Astrocyte (in vitro differentiated cells and primary cell): ENCODE measurements around the gene GDF7. TPM values are rescaled to one million over a fixed set of nuclear protein-coding genes. Genes with fewer than 3 reads are reported as not detected.

Experiments
- DNase-seq: peaks from one replicate; pipeline ENCODE4 v3.0.0-alpha.2; 2010; ENCODE audit warnings: low read depth
- FAIRE-seq: peaks from 2 replicates; lab custom pipeline; 2011; peaks lifted over from hg19 to GRCh38; lab: Jason Lieb, UNC
- H2AFZ ChIP-seq: 2 replicates; pipeline ENCODE4 v1.6.0; 2012; ENCODE audit warnings: low read depth, low read length, inconsistent platforms
- H3K27ac ChIP-seq: 2 replicates; pipeline ENCODE4 v1.5.1; 2011; ENCODE audit warnings: low read depth, low read length, inconsistent platforms
- H3K27me3 ChIP-seq: 2 replicates; pipeline ENCODE4 v1.6.0; 2011; ENCODE audit warnings: low read length, inconsistent platforms; ENCODE audit not compliant: insufficient read depth
- H3K36me3 ChIP-seq: 2 replicates; pipeline ENCODE4 v1.5.1; 2011; ENCODE audit warnings: low read length, inconsistent platforms; ENCODE audit not compliant: insufficient read depth
- H3K4me1 ChIP-seq: 2 replicates; pipeline ENCODE4 v1.5.1; 2011; ENCODE audit warnings: low read length, inconsistent platforms; ENCODE audit not compliant: insufficient read depth
- H3K4me2 ChIP-seq: 2 replicates; pipeline ENCODE4 v1.6.0; 2012; ENCODE audit warnings: low read length, inconsistent platforms
- H3K4me3 ChIP-seq: 2 replicates; pipeline ENCODE4 v1.5.1; 2011; ENCODE audit warnings: low read depth, mild to moderate bottlenecking, low read length, inconsistent platforms; ENCODE audit not compliant: insufficient read depth
- H3K79me2 ChIP-seq: 2 replicates; pipeline ENCODE4 v1.6.0; 2012; ENCODE audit warnings: mild to moderate bottlenecking, low read length, inconsistent platforms; ENCODE audit not compliant: insufficient read depth
- H3K9ac ChIP-seq: 2 replicates; pipeline ENCODE4 v1.6.0; 2012; ENCODE audit warnings: mild to moderate bottlenecking, low read length, inconsistent platforms
- H3K9me3 ChIP-seq: 2 replicates; pipeline ENCODE4 v1.5.1; 2012; ENCODE audit warnings: low read depth, mild to moderate bottlenecking, low read length, inconsistent platforms; ENCODE audit not compliant: insufficient read depth
- H4K20me1 ChIP-seq: 2 replicates; pipeline ENCODE4 v1.6.0; 2012; ENCODE audit warnings: low read length, inconsistent platforms; ENCODE audit not compliant: insufficient read depth
- H3K27ac Mint-ChIP-seq: one replicate; pipeline ENCODE4 v1.8.0; 2021; ENCODE audit warnings: mild to moderate bottlenecking, mixed read lengths; ENCODE audit not compliant: unreplicated experiment
- H3K27me3 Mint-ChIP-seq: one replicate; pipeline ENCODE4 v1.8.0; 2021; ENCODE audit warnings: low read depth, mixed read lengths; ENCODE audit not compliant: unreplicated experiment
- H3K36me3 Mint-ChIP-seq: one replicate; pipeline ENCODE4 v1.8.0; 2021; ENCODE audit warnings: low read depth, mixed read lengths; ENCODE audit not compliant: unreplicated experiment
- H3K4me1 Mint-ChIP-seq: one replicate; pipeline ENCODE4 v1.8.0; 2021; ENCODE audit warnings: low read depth, mixed read lengths; ENCODE audit not compliant: unreplicated experiment
- H3K4me3 Mint-ChIP-seq: one replicate; pipeline ENCODE4 v1.8.0; 2021; ENCODE audit warnings: mild to moderate bottlenecking, moderate library complexity, mixed read lengths; ENCODE audit not compliant: unreplicated experiment
- H3K9me3 Mint-ChIP-seq: one replicate; pipeline ENCODE4 v1.8.0; 2021; ENCODE audit warnings: mild to moderate bottlenecking, mixed read lengths; ENCODE audit not compliant: unreplicated experiment
- CTCF ChIP-seq: IDR thresholded peaks from 2 replicates; pipeline ENCODE4 v1.5.1; 2011; ENCODE audit warnings: low read depth, mild to moderate bottlenecking, inconsistent platforms, low read length, moderate library complexity; ENCODE audit not compliant: insufficient read depth
- EZH2 ChIP-seq: IDR thresholded peaks from 2 replicates; pipeline ENCODE4 v1.6.1; 2012; ENCODE audit warnings: mild to moderate bottlenecking, low read length, inconsistent platforms; ENCODE audit not compliant: insufficient read depth
- total RNA-seq: library from RNA; stranded (reverse); gene quantifications from 2 replicates; pipeline ENCODE4 v1.2.1, GENCODE V29; 2021

The GDF7 gene
- total RNA-seq, 1 donor from 2014 or later, result 1.9 TPM

GRCh38 chr2:20649576-20649975, 17.4 kb upstream of the GDF7 start:
- H3K9me3 Mint-ChIP-seq, result no peaks in the 10 kb centered on the region
- H3K4me3 Mint-ChIP-seq, result peak overlapping the region; percentile 93
- no peak overlapping the region for H3K27ac ChIP-seq
- H3K36me3 Mint-ChIP-seq, result peaks cover 6% of the 10 kb centered on the region
- H3K4me2 ChIP-seq, result peak overlapping the region; percentile 92
- no peak overlapping the region for H2AFZ ChIP-seq
- no peak for TF ChIP-seq CTCF
- no peak for TF ChIP-seq EZH2
- peaks cover 26% of the 10 kb centered on the region for H3K4me1 Mint-ChIP-seq
- DNase-seq (no peak), FAIRE-seq (no peak)
- H3K36me3 ChIP-seq, result no peaks in the 10 kb centered on the region
- no peak overlapping the region for H3K4me3 ChIP-seq
- H3K27ac Mint-ChIP-seq, result peak overlapping the region; percentile 53
- no peaks in the 10 kb centered on the region for H3K27me3 Mint-ChIP-seq
- peaks cover 13% of the 10 kb centered on the region for H3K4me1 ChIP-seq
- H3K9me3 ChIP-seq, result no peaks in the 10 kb centered on the region
- H3K79me2 ChIP-seq, result peaks cover 16% of the 10 kb centered on the region
- H3K9ac ChIP-seq, result no peak overlapping the region
- no peaks in the 10 kb centered on the region for H4K20me1 ChIP-seq
- peaks cover 5% of the 10 kb centered on the region for H3K27me3 ChIP-seq

- peaks cover 3% of the 10 kb centered on the region for H3K36me3 Mint-ChIP-seq
- no peaks in the 10 kb centered on the region for H3K9me3 Mint-ChIP-seq
- Histone ChIP-seq H3K36me3 (no peaks in the 10 kb centered on the region), H3K9me3 (no peaks in the 10 kb centered on the region), H3K4me1 (peaks cover 13% of the 10 kb centered on the region), H3K79me2 (peaks cover 16% of the 10 kb centered on the region), H3K4me2 (peak overlapping the region; percentile 92), H3K9ac (peak overlapping the region; percentile 90), H3K27me3 (peaks cover 7% of the 10 kb centered on the region), H3K4me3 (peak overlapping the region; percentile 81), H2AFZ (no peak overlapping the region), H3K27ac (no peak overlapping the region), H4K20me1 (no peaks in the 10 kb centered on the region)
- FAIRE-seq, result no peak
- peak overlapping the region; percentile 53 for H3K27ac Mint-ChIP-seq
- no peak for TF ChIP-seq CTCF
- H3K27me3 Mint-ChIP-seq, result peaks cover under 1% of the 10 kb centered on the region
- peaks cover 26% of the 10 kb centered on the region for H3K4me1 Mint-ChIP-seq
- peak overlapping the region; percentile 93 for H3K4me3 Mint-ChIP-seq
- DNase-seq, result no peak
Measured at GRCh38 chr2:20649976-20650375, 17.0 kb upstream of the GDF7 start.

- Mint-ChIP-seq H3K4me3 (peak overlapping the region; percentile 93), H3K27ac (peak overlapping the region; percentile 82), H3K4me1 (peaks cover 26% of the 10 kb centered on the region), H3K9me3 (no peaks in the 10 kb centered on the region), H3K27me3 (peaks cover 5% of the 10 kb centered on the region), H3K36me3 (peaks cover 3% of the 10 kb centered on the region)
- H3K4me1 ChIP-seq, result peaks cover 13% of the 10 kb centered on the region
- no peak for DNase-seq
- peak overlapping the region; percentile 73 for H3K27ac ChIP-seq
- H3K4me2 ChIP-seq, result peak overlapping the region; percentile 92
- H3K79me2 ChIP-seq, result peaks cover 16% of the 10 kb centered on the region
- peak overlapping the region; percentile 93 for H2AFZ ChIP-seq
- H3K4me3 ChIP-seq, result peak overlapping the region; percentile 81
- H3K9me3 ChIP-seq, result no peaks in the 10 kb centered on the region
- H4K20me1 ChIP-seq, result no peaks in the 10 kb centered on the region
- H3K9ac ChIP-seq, result peak overlapping the region; percentile 90
- H3K36me3 ChIP-seq, result no peaks in the 10 kb centered on the region
- peaks cover 12% of the 10 kb centered on the region for H3K27me3 ChIP-seq
- no peak for TF ChIP-seq EZH2
- no peak for TF ChIP-seq CTCF
- FAIRE-seq, result no peak
Measured at GRCh38 chr2:20650393-20650876, 16.5 kb upstream of the GDF7 start.
